Measurements from ENCODE around the gene AADACL4. TPM values are rescaled to one million over a fixed set of nuclear protein-coding genes. Genes with fewer than 3 reads are reported as not detected.

Gene AADACL4
- not detected in 5 replicates for total RNA-seq (2022; extraction: Qiagen RNA extraction; ENCODE audit: low read depth)

GRCh38 chr1:12643785-12644184, at the start of gene AADACL4:
AADACL4 (plus strand) TSS chr1:12644085; CDS start chr1:12644547, 462 bp downstream.

GRCh38 chr1:12617901-12618660, 25.8 kb upstream of the AADACL4 start, which contains the start of gene DHRS3:
DHRS3 (minus strand) TSS chr1:12618210; CDS start chr1:12617348, 862 bp downstream.

GRCh38 chr1:12715896-12716437, 72.1 kb downstream of the AADACL4 start, which contains the start of gene AADACL3:
AADACL3 (plus strand) TSS chr1:12716110; CDS start chr1:12716177, 67 bp downstream.

Other genes with a start within 250 kb of the AADACL4 start
- 42.4 to 56.0 TPM (median 54.9 TPM) in 5 replicates for gene DHRS3, start 25.9 kb upstream of the AADACL4 start, total RNA-seq (2022; extraction: Qiagen RNA extraction; ENCODE audit: low read depth)
- gene AADACL3, start 72.0 kb downstream of the AADACL4 start, total RNA-seq (2022; extraction: Qiagen RNA extraction; ENCODE audit: low read depth): not detected in 5 replicates
- not detected in 5 replicates for gene CFAP107, start 102.1 kb downstream of the AADACL4 start, total RNA-seq (2022; extraction: Qiagen RNA extraction; ENCODE audit: low read depth)
- not detected in 5 replicates for gene PRAMEF12, start 129.7 kb downstream of the AADACL4 start, total RNA-seq (2022; extraction: Qiagen RNA extraction; ENCODE audit: low read depth)
- not detected in 5 replicates for gene PRAMEF1, start 147.3 kb downstream of the AADACL4 start, total RNA-seq (2022; extraction: Qiagen RNA extraction; ENCODE audit: low read depth)
- not detected in 5 replicates for gene PRAMEF11, start 187.3 kb downstream of the AADACL4 start, total RNA-seq (2022; extraction: Qiagen RNA extraction; ENCODE audit: low read depth)
- gene HNRNPCL1, start 204.6 kb downstream of the AADACL4 start, total RNA-seq (2022; extraction: Qiagen RNA extraction; ENCODE audit: low read depth): 0.12 TPM in 1 of 5 replicates, not detected in the others
- 0.08 to 0.10 TPM in 2 of 5 replicates, not detected in the others for gene PRAMEF2, start 213.0 kb downstream of the AADACL4 start, total RNA-seq (2022; extraction: Qiagen RNA extraction; ENCODE audit: low read depth)
- gene PRAMEF4, start 242.1 kb downstream of the AADACL4 start, total RNA-seq (2022; extraction: Qiagen RNA extraction; ENCODE audit: low read depth): not detected in 5 replicates

Measured in A549 treated with GW870086 at 1 μM for 4 hours (cell line).